OCI-LY3 (cell line): ENCODE measurements around the gene PPP2R5A.

Experiments used
- EZH2phosphoT487 ChIP-seq: fragments of 200-600 bp; shearing (Covaris generic); IDR thresholded peaks from 2 replicates; pipeline ENCODE4 v1.6.1; 2018; ENCODE audit warnings: antibody characterized with exemption, mixed run types, low read depth
- TF ChIP-seq, protein P1 (sequence below): fragments of 200-600, 300-600 bp; sonication (generic); IDR thresholded peaks from 2 replicates; pipeline ENCODE4 v1.5.1; 2014; ENCODE audit warnings: antibody characterized with exemption, low read length, low read depth

DNA sequence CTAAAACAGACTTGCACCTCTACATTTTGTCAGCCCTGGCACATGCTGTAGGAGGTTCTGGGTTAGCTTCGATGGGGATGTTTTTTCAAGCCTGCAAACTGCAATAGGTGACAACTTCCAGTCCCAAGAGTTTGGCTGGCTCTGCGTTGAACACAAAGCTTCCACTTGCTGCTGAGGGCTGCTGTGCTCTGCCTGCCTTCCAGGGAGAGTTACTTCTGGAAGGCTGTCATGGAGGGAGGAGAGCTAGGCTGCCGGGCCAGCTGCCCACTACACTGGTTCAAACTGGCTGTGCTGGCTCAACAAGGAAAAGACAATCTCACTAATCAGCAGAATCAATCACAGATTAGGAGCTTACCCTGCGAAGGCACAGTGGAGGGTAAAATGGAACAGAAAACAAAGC is 46.7 kb upstream of the PPP2R5A start:
- TF ChIP-seq, protein P1, sequence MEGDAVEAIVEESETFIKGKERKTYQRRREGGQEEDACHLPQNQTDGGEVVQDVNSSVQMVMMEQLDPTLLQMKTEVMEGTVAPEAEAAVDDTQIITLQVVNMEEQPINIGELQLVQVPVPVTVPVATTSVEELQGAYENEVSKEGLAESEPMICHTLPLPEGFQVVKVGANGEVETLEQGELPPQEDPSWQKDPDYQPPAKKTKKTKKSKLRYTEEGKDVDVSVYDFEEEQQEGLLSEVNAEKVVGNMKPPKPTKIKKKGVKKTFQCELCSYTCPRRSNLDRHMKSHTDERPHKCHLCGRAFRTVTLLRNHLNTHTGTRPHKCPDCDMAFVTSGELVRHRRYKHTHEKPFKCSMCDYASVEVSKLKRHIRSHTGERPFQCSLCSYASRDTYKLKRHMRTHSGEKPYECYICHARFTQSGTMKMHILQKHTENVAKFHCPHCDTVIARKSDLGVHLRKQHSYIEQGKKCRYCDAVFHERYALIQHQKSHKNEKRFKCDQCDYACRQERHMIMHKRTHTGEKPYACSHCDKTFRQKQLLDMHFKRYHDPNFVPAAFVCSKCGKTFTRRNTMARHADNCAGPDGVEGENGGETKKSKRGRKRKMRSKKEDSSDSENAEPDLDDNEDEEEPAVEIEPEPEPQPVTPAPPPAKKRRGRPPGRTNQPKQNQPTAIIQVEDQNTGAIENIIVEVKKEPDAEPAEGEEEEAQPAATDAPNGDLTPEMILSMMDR: no peak
- TF ChIP-seq EZH2phosphoT487: no peak
